H1 (cell line): ENCODE data around the gene GREB1. TPM values are rescaled to one million over a fixed set of nuclear protein-coding genes. Genes with fewer than 3 reads are reported as not detected.

Experiments used
- CTCF ChIA-PET: fragments of 300-600 bp; sonication (Branson Sonifier 250); formaldehyde crosslinking; loops from one replicate; lab custom pipeline; 2021; ENCODE audit not compliant: partially characterized antibody; lab: Charles Lee
- POLR2A ChIA-PET: fragments of 300-600 bp; sonication (Branson Sonifier 250); formaldehyde crosslinking; loops from one replicate; lab custom pipeline; 2021; ENCODE audit warnings: inconsistent platforms; ENCODE audit not compliant: partially characterized antibody; lab: Charles Lee
- DNase-seq, 2 experiments: peaks; one replicate each; pipeline versions ENCODE4 v3.0.0 to v3.0.0-alpha.2; 2010 to 2022; ENCODE audit warnings: low spot score in 2 of 2, low read depth in 1 of 2, mixed read lengths in 1 of 2
- FAIRE-seq: peaks from 2 replicates; lab custom pipeline; 2011; peaks lifted over from hg19 to GRCh38; lab: Jason Lieb, UNC
- H2AFZ ChIP-seq: 2 replicates; pipeline ENCODE4 v1.8.1; 2012; ENCODE audit warnings: low read length, inconsistent platforms
- H2AK5ac ChIP-seq: 2 replicates; pipeline ENCODE4 v1.6.1; 2013; ENCODE audit warnings: low read depth, low read length
- H2BK120ac ChIP-seq: replicated peaks from 2 replicates; pipeline ENCODE3; 2013; ENCODE audit warnings: low read depth, low read length, inconsistent platforms
- H2BK12ac ChIP-seq: 2 replicates; pipeline ENCODE4 v1.6.1; 2013; ENCODE audit warnings: low read depth, low read length
- H2BK15ac ChIP-seq: 2 replicates; pipeline ENCODE4 v1.6.1; 2013; ENCODE audit warnings: low read length
- H2BK20ac ChIP-seq: 2 replicates; pipeline ENCODE4 v1.6.1; 2013; ENCODE audit warnings: low read length
- H2BK5ac ChIP-seq: 2 replicates; pipeline ENCODE4 v1.6.1; 2013; ENCODE audit warnings: low read depth, low read length
- H3K14ac ChIP-seq: 2 replicates; pipeline ENCODE4 v1.6.1; 2013; ENCODE audit warnings: inconsistent platforms; ENCODE audit not compliant: insufficient read length
- H3K18ac ChIP-seq: 2 replicates; pipeline ENCODE4 v1.6.1; 2013; ENCODE audit warnings: low read length; ENCODE audit errors: extremely low read depth
- H3K23ac ChIP-seq: 2 replicates; pipeline ENCODE4 v1.6.1; 2013; ENCODE audit warnings: inconsistent platforms; ENCODE audit not compliant: insufficient read length
- H3K23me2 ChIP-seq: 2 replicates; pipeline ENCODE4 v1.6.1; 2013; ENCODE audit warnings: low read depth, low read length
- H3K27ac ChIP-seq: 2 replicates; pipeline ENCODE4 v1.6.1; 2011; ENCODE audit warnings: low read depth, low read length, inconsistent platforms
- H3K27me3 ChIP-seq, 4 experiments: replicated peaks in 1 of 4; 1 replicate in 1 of 4; 2 replicates in 3 of 4; pipeline versions ENCODE4 v1.6.1 to v1.8.1; 2011 to 2013; ENCODE audit warnings: low read length in 3 of 4, mild to moderate bottlenecking in 3 of 4, inconsistent platforms in 2 of 4, mixed read lengths in 2 of 4, moderate library complexity in 1 of 4; ENCODE audit not compliant: control insufficient read depth in 3 of 4, insufficient read depth in 3 of 4; ENCODE audit errors: extremely low read depth in 1 of 4
- H3K36me3 ChIP-seq, 4 experiments: 2 replicates each; pipeline versions ENCODE4 v1.6.1 to v1.8.1; 2011 to 2013; ENCODE audit warnings: mild to moderate bottlenecking in 4 of 4, low read length in 3 of 4, moderate library complexity in 2 of 4, control low read depth in 1 of 4, inconsistent platforms in 1 of 4; ENCODE audit not compliant: insufficient read depth in 4 of 4, control insufficient read depth in 2 of 4
- H3K4ac ChIP-seq: replicated peaks from 2 replicates; pipeline ENCODE3; 2013; ENCODE audit warnings: low read length, low read depth, mixed read lengths, inconsistent platforms; ENCODE audit not compliant: insufficient read length
- H3K4me1 ChIP-seq, 4 experiments: replicated peaks in 1 of 4; 1 replicate in 1 of 4; 2 replicates in 3 of 4; pipeline versions ENCODE4 v1.6.1 to v1.8.1; 2011 to 2013; ENCODE audit warnings: low read length in 3 of 4, inconsistent platforms in 2 of 4, mixed read lengths in 1 of 4; ENCODE audit not compliant: insufficient read depth in 4 of 4, control insufficient read depth in 3 of 4
- H3K4me2 ChIP-seq, 2 experiments: 2 replicates each; pipeline versions ENCODE4 v1.6.1 to v1.8.1; 2011 to 2013; ENCODE audit warnings: low read depth in 2 of 2, low read length in 2 of 2, control low read depth in 1 of 2, inconsistent platforms in 1 of 2, mild to moderate bottlenecking in 1 of 2; ENCODE audit not compliant: insufficient read depth in 1 of 2
- H3K4me3 ChIP-seq, 4 experiments: fragments of 200-600, 300-600 bp in 1 of 4; sonication (generic), shearing (Covaris generic), sonication (Bioruptor Twin) in 1 of 4; 2 replicates each; pipeline versions ENCODE4 v1.5.1 to v1.8.1; 2011 to 2016; ENCODE audit warnings: low read length in 4 of 4, low read depth in 3 of 4, control low read depth in 2 of 4, inconsistent platforms in 2 of 4, mild to moderate bottlenecking in 2 of 4, mixed read lengths in 1 of 4, moderate library complexity in 1 of 4; ENCODE audit not compliant: insufficient read depth in 2 of 4; ENCODE audit errors: extremely low read depth in 1 of 4
- H3K56ac ChIP-seq: replicated peaks from 2 replicates; pipeline ENCODE3; 2013; ENCODE audit warnings: low read depth, mild to moderate bottlenecking, mixed read lengths, low read length, inconsistent platforms; ENCODE audit not compliant: insufficient read length
- H3K79me1 ChIP-seq: 2 replicates; pipeline ENCODE4 v1.6.1; 2013; ENCODE audit warnings: low read depth, low read length, control low read depth
- H3K79me2 ChIP-seq, 2 experiments: 2 replicates each; pipeline versions ENCODE4 v1.6.1 to v1.8.1; 2012 to 2013; ENCODE audit warnings: low read length in 2 of 2, mild to moderate bottlenecking in 2 of 2, inconsistent platforms in 1 of 2; ENCODE audit not compliant: insufficient read depth in 2 of 2, control insufficient read depth in 1 of 2
- H3K9ac ChIP-seq, 4 experiments: replicated peaks in 1 of 4; 1 replicate in 1 of 4; 2 replicates in 3 of 4; pipeline versions ENCODE4 v1.6.1 to v1.8.1; 2011 to 2013; ENCODE audit warnings: low read depth in 3 of 4, low read length in 3 of 4, control low read depth in 2 of 4, mild to moderate bottlenecking in 2 of 4, moderate library complexity in 2 of 4, inconsistent platforms in 1 of 4; ENCODE audit errors: extremely low read depth in 1 of 4
- H3K9me3 ChIP-seq, 2 experiments: 2 replicates each; pipeline versions ENCODE4 v1.6.1 to v1.8.1; 2012 to 2013; ENCODE audit warnings: mild to moderate bottlenecking in 2 of 2, moderate library complexity in 2 of 2, control low read depth in 1 of 2, inconsistent platforms in 1 of 2, low read depth in 1 of 2, low read length in 1 of 2, mixed read lengths in 1 of 2; ENCODE audit not compliant: insufficient read depth in 2 of 2
- H4K20me1 ChIP-seq, 2 experiments: replicated peaks in 1 of 2; 2 replicates each; pipeline versions ENCODE3 to v1.8.1; 2011 to 2013; ENCODE audit warnings: inconsistent platforms in 2 of 2, low read length in 2 of 2, mild to moderate bottlenecking in 1 of 2; ENCODE audit not compliant: insufficient read depth in 2 of 2, control insufficient read depth in 1 of 2
- H4K5ac ChIP-seq: 2 replicates; pipeline ENCODE4 v1.6.1; 2013; ENCODE audit warnings: low read length, low read depth, mixed read lengths, inconsistent platforms; ENCODE audit not compliant: insufficient read length
- H4K8ac ChIP-seq: 2 replicates; pipeline ENCODE4 v1.8.0; 2013; ENCODE audit warnings: mild to moderate bottlenecking, moderate library complexity, low read length, inconsistent platforms; ENCODE audit not compliant: insufficient read depth; ENCODE audit errors: extremely low read depth
- H4K91ac ChIP-seq: replicated peaks from 2 replicates; pipeline ENCODE3; 2013; ENCODE audit warnings: low read length, mixed read lengths, inconsistent platforms; ENCODE audit not compliant: insufficient read length
- EP300 ChIP-seq, 2 experiments: IDR thresholded peaks; 1 replicate in 1 of 2; 2 replicates in 1 of 2; pipeline ENCODE4 v1.6.1; 2011 to 2012; ENCODE audit warnings: low read depth in 2 of 2, low read length in 2 of 2, mild to moderate bottlenecking in 2 of 2, borderline replicate concordance in 1 of 2, inconsistent platforms in 1 of 2, moderate library complexity in 1 of 2
- TAF1 ChIP-seq: IDR thresholded peaks from 2 replicates; pipeline ENCODE4 v1.6.1; 2011; ENCODE audit warnings: mild to moderate bottlenecking, low read depth, low read length
- WGBS, 2 experiments: shearing (Covaris generic) in 1 of 2; methylation state at CpG; one replicate each; pipeline versions ENCODE4 v1.1.6 to v1.1.7; 2013 to 2015; ENCODE audit warnings: low lambda C conversion rate in 2 of 2, mixed read lengths in 2 of 2, inconsistent platforms in 1 of 2, low coverage in 1 of 2, missing lambda C conversion rate in 1 of 2; ENCODE audit not compliant: insufficient replicate concordance in 2 of 2, insufficient coverage in 1 of 2, insufficient read length in 1 of 2; ENCODE audit errors: extremely low coverage in 1 of 2, missing lambda C conversion rate in 1 of 2; 5-methylcytosine and 5-hydroxymethylcytosine counted together
- polyA plus RNA-seq, 7 experiments: library from polyadenylated mRNA; depleted of rRNA in 3 of 7; stranded (reverse) in 5 of 7; unstranded in 2 of 7; fragments of >200 nt in 5 of 7; fragments of 200-250 nt in 2 of 7; gene quantifications; 1 replicate in 5 of 7; 2 replicates in 1 of 7; 4 replicates in 1 of 7; pipeline versions ENCODE4 v1.2.1 to v1.2.3, GENCODE V29; 2011 to 2013; ENCODE audit warnings: missing spikeins in 2 of 7, mixed read lengths in 2 of 7
- total RNA-seq: library from RNA; stranded (reverse); fragmentation: NEBNext Ultra II Directional; extraction: Animal tissue kit (Norgen Biotek cat#: 25700); gene quantifications from 2 replicates; pipeline ENCODE4 v1.2.1, GENCODE V29; 2021
- TF ChIP-seq, protein P1 (sequence below), 3 experiments: IDR thresholded peaks; 1 replicate in 2 of 3; 2 replicates in 1 of 3; pipeline versions ENCODE4 v1.5.1 to v1.6.1; 2011; ENCODE audit warnings: low read length in 3 of 3, mild to moderate bottlenecking in 3 of 3, inconsistent platforms in 2 of 3, low read depth in 1 of 3, moderate library complexity in 1 of 3; ENCODE audit not compliant: insufficient read depth in 1 of 3; ENCODE audit errors: control extremely low read depth in 1 of 3

The GREB1 gene
- total and polyA plus RNA-seq, 2 of the 8 experiments (the other 6 are each of a cell fraction or from before 2014, with no cell fraction given) = 7.9 to 43.4 TPM

DNA sequence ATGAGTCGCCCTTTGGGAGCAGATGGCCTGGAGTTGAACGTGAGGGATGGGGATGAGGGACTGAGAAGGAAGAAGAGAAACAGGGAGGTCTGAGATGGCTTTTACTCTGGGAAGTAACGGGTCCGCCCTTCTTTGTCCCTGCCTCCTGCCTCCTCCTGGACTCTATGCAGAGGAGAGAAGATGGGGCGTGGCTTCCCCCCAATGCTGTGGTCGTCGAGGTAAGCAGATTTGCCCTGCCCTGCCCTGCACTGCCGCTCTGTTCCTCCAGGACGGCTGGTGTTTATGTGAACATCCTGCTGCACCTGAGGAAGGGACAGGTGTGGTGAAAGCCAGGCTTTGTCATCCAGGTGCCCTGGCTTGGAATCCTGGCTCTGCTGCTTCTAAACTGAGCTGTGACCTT lies 149.6 kb downstream of the GREB1 start:
- Histone ChIP-seq H3K36me3 (no peaks in the 10 kb centered on the region), H2BK12ac (no peak overlapping the region), H3K4ac (no peak overlapping the region), H4K20me1 (no peaks in the 10 kb centered on the region), H4K8ac (peak overlapping the region; percentile 9), H3K27ac (no peak overlapping the region), H2AFZ (no peak overlapping the region), H3K23ac (no peak overlapping the region), H3K79me1 (no peaks in the 10 kb centered on the region), H3K9ac (no peak overlapping the region), H3K14ac (no peak overlapping the region), H3K79me2 (no peaks in the 10 kb centered on the region), H4K5ac (no peak overlapping the region), H3K18ac (no peak overlapping the region), H3K56ac (no peak overlapping the region), H3K4me1 (peaks cover 0 to 4% (median under 1%) of the 10 kb centered on the region in 4 experiments; a peak in 3 of 7 replicates), H3K23me2 (no peaks in the 10 kb centered on the region), H2BK5ac (no peak overlapping the region), H2AK5ac (no peak overlapping the region), H2BK20ac (no peak overlapping the region), H3K27me3 (peaks cover 0 to 2% (median 0%) of the 10 kb centered on the region in 4 experiments; a peak in 1 of 7 replicates), H3K4me2 (no peak overlapping the region), H4K91ac (no peak overlapping the region), H3K4me3 (no peak overlapping the region), H2BK120ac (no peak overlapping the region), H2BK15ac (no peak overlapping the region), H3K9me3 (no peaks in the 10 kb centered on the region)
- WGBS, 2 experiments = 67% methylated on average over 9 of the region's 9 CpGs; no CpG with 5 or more reads in 1 of the 2 experiments
- DNase-seq = no peak
- ChIA-PET CTCF (interaction anchor here (0.6 to 8.1 kb wide), 24 partner anchors 9 to 539 kb away, joined by 3 to 91 read pairs (median 4); partner anchors contain the start of genes LPIN1 and NTSR2), POLR2A (no interaction called here)
- FAIRE-seq = no peak
- TF ChIP-seq, protein P1, sequence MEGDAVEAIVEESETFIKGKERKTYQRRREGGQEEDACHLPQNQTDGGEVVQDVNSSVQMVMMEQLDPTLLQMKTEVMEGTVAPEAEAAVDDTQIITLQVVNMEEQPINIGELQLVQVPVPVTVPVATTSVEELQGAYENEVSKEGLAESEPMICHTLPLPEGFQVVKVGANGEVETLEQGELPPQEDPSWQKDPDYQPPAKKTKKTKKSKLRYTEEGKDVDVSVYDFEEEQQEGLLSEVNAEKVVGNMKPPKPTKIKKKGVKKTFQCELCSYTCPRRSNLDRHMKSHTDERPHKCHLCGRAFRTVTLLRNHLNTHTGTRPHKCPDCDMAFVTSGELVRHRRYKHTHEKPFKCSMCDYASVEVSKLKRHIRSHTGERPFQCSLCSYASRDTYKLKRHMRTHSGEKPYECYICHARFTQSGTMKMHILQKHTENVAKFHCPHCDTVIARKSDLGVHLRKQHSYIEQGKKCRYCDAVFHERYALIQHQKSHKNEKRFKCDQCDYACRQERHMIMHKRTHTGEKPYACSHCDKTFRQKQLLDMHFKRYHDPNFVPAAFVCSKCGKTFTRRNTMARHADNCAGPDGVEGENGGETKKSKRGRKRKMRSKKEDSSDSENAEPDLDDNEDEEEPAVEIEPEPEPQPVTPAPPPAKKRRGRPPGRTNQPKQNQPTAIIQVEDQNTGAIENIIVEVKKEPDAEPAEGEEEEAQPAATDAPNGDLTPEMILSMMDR (IDR thresholded peaks at IDR 0.05; ENCODE audit: control extremely low read depth in 1 of 3, insufficient read depth in 1 of 3, low read depth in 1 of 3, low read length in 3 of 3) = peak in 2 of 3 experiments; percentile 26 to 33; a peak in 2 of 4 replicates
- TF ChIP-seq EP300 (IDR thresholded peaks at IDR 0.05; ENCODE audit: borderline replicate concordance in 1 of 2, low read depth in 2 of 2, low read length in 2 of 2) = no peak
- TF ChIP-seq TAF1 = 0 out of 2 replicates have a peak, but pooled peaks have one; percentile 19
